ENCODE data around the gene CFAP20.

Gene CFAP20

GRCh38 chr16:58109881-58110280 lies 19.3 kb downstream of the CFAP20 start:
- Mint-ChIP-seq H3K4me3 (no peak overlapping the region), H3K9me3 (no peaks in the 10 kb centered on the region), H3K4me1 (peaks cover 15% of the 10 kb centered on the region), H3K36me3 (ENCODE audit: low read depth) (peaks cover 29% of the 10 kb centered on the region), H3K27ac (no peak overlapping the region), H3K27me3 (ENCODE audit: low read depth) (no peaks in the 10 kb centered on the region)
- TF ChIP-seq, protein P1, sequence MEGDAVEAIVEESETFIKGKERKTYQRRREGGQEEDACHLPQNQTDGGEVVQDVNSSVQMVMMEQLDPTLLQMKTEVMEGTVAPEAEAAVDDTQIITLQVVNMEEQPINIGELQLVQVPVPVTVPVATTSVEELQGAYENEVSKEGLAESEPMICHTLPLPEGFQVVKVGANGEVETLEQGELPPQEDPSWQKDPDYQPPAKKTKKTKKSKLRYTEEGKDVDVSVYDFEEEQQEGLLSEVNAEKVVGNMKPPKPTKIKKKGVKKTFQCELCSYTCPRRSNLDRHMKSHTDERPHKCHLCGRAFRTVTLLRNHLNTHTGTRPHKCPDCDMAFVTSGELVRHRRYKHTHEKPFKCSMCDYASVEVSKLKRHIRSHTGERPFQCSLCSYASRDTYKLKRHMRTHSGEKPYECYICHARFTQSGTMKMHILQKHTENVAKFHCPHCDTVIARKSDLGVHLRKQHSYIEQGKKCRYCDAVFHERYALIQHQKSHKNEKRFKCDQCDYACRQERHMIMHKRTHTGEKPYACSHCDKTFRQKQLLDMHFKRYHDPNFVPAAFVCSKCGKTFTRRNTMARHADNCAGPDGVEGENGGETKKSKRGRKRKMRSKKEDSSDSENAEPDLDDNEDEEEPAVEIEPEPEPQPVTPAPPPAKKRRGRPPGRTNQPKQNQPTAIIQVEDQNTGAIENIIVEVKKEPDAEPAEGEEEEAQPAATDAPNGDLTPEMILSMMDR (IDR thresholded peaks at IDR 0.05; ENCODE audit: unreplicated experiment in 3 of 3): no peak

DNA sequence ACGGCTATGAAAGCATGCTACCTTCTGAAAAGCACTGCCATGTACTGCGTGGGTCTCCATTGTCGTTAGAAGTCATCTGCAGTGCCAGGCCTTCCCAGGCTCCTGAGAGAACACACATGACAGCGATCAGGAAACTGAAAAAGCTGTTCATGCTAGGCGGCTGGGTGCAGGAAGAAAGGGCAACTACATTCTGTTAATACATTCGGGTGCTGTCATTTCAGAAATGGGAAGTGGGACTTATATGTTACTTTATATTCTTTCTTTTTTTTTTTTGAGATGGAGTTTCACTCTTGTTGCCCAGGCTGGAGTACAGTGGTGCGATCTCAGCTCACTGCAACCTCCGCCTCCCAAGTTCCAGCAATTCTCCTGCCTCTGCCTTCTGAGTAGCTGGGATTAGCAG lies 19.9 kb downstream of the CFAP20 start:
- H3K4me1 Mint-ChIP-seq: peaks cover 15% of the 10 kb centered on the region
- H3K4me3 Mint-ChIP-seq: no peak overlapping the region
- no peaks in the 10 kb centered on the region for H3K27me3 Mint-ChIP-seq (ENCODE audit: low read depth)
- no peak overlapping the region for H3K27ac Mint-ChIP-seq
- no peaks in the 10 kb centered on the region for H3K9me3 Mint-ChIP-seq
- TF ChIP-seq, protein P1 (IDR thresholded peaks at IDR 0.05; ENCODE audit: unreplicated experiment in 3 of 3): no peak
- peaks cover 23% of the 10 kb centered on the region for H3K36me3 Mint-ChIP-seq (ENCODE audit: low read depth)

- TF ChIP-seq, protein P1 (IDR thresholded peaks at IDR 0.05; ENCODE audit: unreplicated experiment in 3 of 3): no peak
- Mint-ChIP-seq H3K4me1 (peaks cover 18% of the 10 kb centered on the region), H3K27me3 (ENCODE audit: low read depth) (no peaks in the 10 kb centered on the region), H3K4me3 (no peak overlapping the region), H3K27ac (no peak overlapping the region), H3K9me3 (no peaks in the 10 kb centered on the region), H3K36me3 (ENCODE audit: low read depth) (peaks cover 7% of the 10 kb centered on the region)
Observed at GRCh38 chr16:58107709-58108108, 21.5 kb downstream of the CFAP20 start.

- Mint-ChIP-seq H3K27ac (peak overlapping the region in 1 of 3 experiments; percentile 6), H3K9me3 (no peaks in the 10 kb centered on the region), H3K36me3 (ENCODE audit: low read depth) (peaks cover 4% of the 10 kb centered on the region), H3K27me3 (ENCODE audit: low read depth) (no peaks in the 10 kb centered on the region), H3K4me1 (peaks cover 21% of the 10 kb centered on the region), H3K4me3 (no peak overlapping the region)
- TF ChIP-seq, protein P1 (IDR thresholded peaks at IDR 0.05; ENCODE audit: unreplicated experiment in 3 of 3): no peak
Observed at GRCh38 chr16:58107228-58107627, 22.0 kb downstream of the CFAP20 start.

DNA sequence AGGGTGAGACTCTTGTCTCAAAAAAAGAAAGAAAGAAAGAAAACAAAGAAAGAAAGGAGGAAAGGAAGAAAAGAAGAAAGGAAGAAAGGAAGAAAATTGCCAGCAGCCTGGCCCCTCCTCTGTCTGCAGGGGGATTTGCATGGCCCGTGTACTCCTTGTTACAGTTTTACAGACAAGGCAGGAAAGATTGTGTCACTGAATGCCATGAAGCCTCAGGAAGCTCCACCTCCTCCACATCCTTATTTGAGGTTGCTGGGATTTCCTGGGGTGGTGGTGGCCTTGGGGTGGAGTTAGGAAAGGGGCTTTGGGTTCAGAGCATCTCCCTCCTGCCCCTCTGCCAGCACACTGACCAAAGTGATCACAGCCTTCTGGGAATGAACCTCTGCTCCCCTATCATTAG lies 23.6 kb downstream of the CFAP20 start:
- TF ChIP-seq, protein P1 (IDR thresholded peaks at IDR 0.05; ENCODE audit: unreplicated experiment in 3 of 3): no peak
- H3K4me3 Mint-ChIP-seq: no peak overlapping the region
- H3K36me3 Mint-ChIP-seq (ENCODE audit: low read depth): no peaks in the 10 kb centered on the region
- H3K27ac Mint-ChIP-seq: no peak overlapping the region
- H3K27me3 Mint-ChIP-seq (ENCODE audit: low read depth): no peaks in the 10 kb centered on the region
- H3K9me3 Mint-ChIP-seq: no peaks in the 10 kb centered on the region
- peaks cover 19% of the 10 kb centered on the region for H3K4me1 Mint-ChIP-seq

- TF ChIP-seq, protein P1 (IDR thresholded peaks at IDR 0.05; ENCODE audit: unreplicated experiment in 3 of 3): no peak
- H3K9me3 Mint-ChIP-seq: no peaks in the 10 kb centered on the region
- peaks cover 44% of the 10 kb centered on the region for H3K4me1 Mint-ChIP-seq
- peak overlapping the region; percentile 31 to 79 (median 64) for H3K27ac Mint-ChIP-seq
- no peaks in the 10 kb centered on the region for H3K36me3 Mint-ChIP-seq (ENCODE audit: low read depth)
- peak overlapping the region in 1 of 3 experiments; percentile 7 for H3K4me3 Mint-ChIP-seq
- H3K27me3 Mint-ChIP-seq (ENCODE audit: low read depth): no peaks in the 10 kb centered on the region
Observed at GRCh38 chr16:58102665-58103392, 26.4 kb downstream of the CFAP20 start.

All from nephron (organoid).